Esophagus muscularis mucosa (tissue), 4 donors: Measurements from ENCODE around the gene TACR2. TPM values are rescaled to one million over a fixed set of nuclear protein-coding genes. Genes with fewer than 3 reads are reported as not detected.

Source experiments
- DNase-seq: peaks from one replicate; pipeline ENCODE4 v3.0.0-alpha.2; 2017; ENCODE audit errors: extremely low spot score
- H3K27ac ChIP-seq, 4 donors: fragments of 200-600 bp; sonication (generic); replicated peaks in 1 of 4; 1 replicate in 3 of 4; 2 replicates in 1 of 4; pipeline ENCODE4 v1.5.1; 2016 to 2019; ENCODE audit warnings: mild to moderate bottlenecking in 1 of 4
- H3K27me3 ChIP-seq, 4 donors: fragments of 200-600 bp; sonication (generic); one replicate each; pipeline versions ENCODE4 v1.5.1 to v1.6.0; 2016 to 2019
- H3K36me3 ChIP-seq, 4 donors: fragments of 200-600 bp; sonication (generic); one replicate each; pipeline ENCODE4 v1.5.1; 2016 to 2019
- H3K4me1 ChIP-seq, 4 donors: fragments of 200-600 bp; sonication (generic); one replicate each; pipeline ENCODE4 v1.5.1; 2016 to 2019
- H3K4me3 ChIP-seq, 4 donors: fragments of 200-600 bp; sonication (generic); 1 replicate in 2 of 4; 2 replicates in 2 of 4; pipeline ENCODE4 v1.5.1; 2016 to 2019; ENCODE audit warnings: mild to moderate bottlenecking in 4 of 4, moderate library complexity in 1 of 4
- H3K9me3 ChIP-seq, 4 donors: fragments of 200-600 bp; sonication (generic); 1 replicate in 3 of 4; 2 replicates in 1 of 4; pipeline ENCODE4 v1.5.1; 2016 to 2019
- EP300 ChIP-seq: sonication (generic); formaldehyde crosslinking; IDR thresholded peaks from one replicate; pipeline ENCODE4 v1.6.1; 2017; ENCODE audit warnings: antibody characterized with exemption
- POLR2A ChIP-seq: fragments of 450-650 bp; IDR thresholded peaks from one replicate; pipeline ENCODE4 v1.6.1; 2017; ENCODE audit warnings: antibody characterized with exemption, moderate library complexity, mild to moderate bottlenecking, low read depth
- POLR2AphosphoS5 ChIP-seq, 2 donors: sonication (generic); formaldehyde crosslinking; IDR thresholded peaks; one replicate each; pipeline ENCODE4 v1.6.1; 2017; ENCODE audit warnings: antibody characterized with exemption in 2 of 2
- WGBS: methylation state at CpG from one replicate; pipeline ENCODE4 v1.1.5; 2018; 5-methylcytosine and 5-hydroxymethylcytosine counted together
- intact Hi-C: fragments of 100-400 bp; cut with DNase I; formaldehyde crosslinking; loops from one replicate; pipeline ENCODE4 v1.15.1; 2023
- total RNA-seq, 4 donors: library from RNA; depleted of rRNA; stranded (reverse); fragments of >200 nt; gene quantifications; one replicate each; pipeline versions ENCODE4 v1.1.0 to v1.2.1, GENCODE V29; 2016
- TF ChIP-seq, protein P1 (sequence below), 3 experiments: fragments of 200-600 bp in 2 of 3; fragments of 450-650 bp in 1 of 3; sonication (generic) in 2 of 3; IDR thresholded peaks; one replicate each; pipeline ENCODE4 v1.5.1; 2017 to 2019; ENCODE audit warnings: antibody characterized with exemption in 3 of 3, mild to moderate bottlenecking in 2 of 3, moderate library complexity in 1 of 3

The TACR2 gene
- total RNA-seq, 4 donors from 2014 or later: 51.4 to 72.6 (median 68.1) TPM

DNA sequence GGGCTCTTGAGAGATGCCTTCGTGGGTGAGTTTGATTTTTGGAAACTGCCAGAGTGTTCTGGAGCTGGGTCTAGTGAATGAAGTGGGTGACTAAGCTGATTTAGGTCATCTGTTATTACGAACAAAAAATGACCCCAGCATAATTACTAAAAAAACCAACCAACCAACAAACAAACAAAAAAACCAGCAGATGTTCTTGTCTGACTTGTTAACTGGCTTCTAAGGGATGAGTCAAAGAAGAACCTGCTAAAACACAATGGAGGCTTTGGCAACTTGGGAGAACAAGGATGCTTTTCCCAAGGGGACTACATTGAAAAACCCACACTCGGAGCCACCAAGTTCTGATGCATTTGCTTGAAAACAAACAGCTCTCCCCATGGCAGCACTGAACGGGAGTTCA is 11.5 kb downstream of the TACR2 start:
- 64% methylated on average over 4 of the region's 4 CpGs for WGBS
- DNase-seq: no peak
- no peak overlapping the region for H3K4me3 ChIP-seq
- H3K27me3 ChIP-seq: no peaks in the 10 kb centered on the region
- peaks cover 21 to 53% (median 46%) of the 10 kb centered on the region in 4 donors for H3K36me3 ChIP-seq
- intact Hi-C loops: loop anchor here (10.0 kb wide), 1 partner anchor 230 kb away; the partner anchor contains the start of gene FAM241B
- TF ChIP-seq POLR2A (no peak), EP300 (no peak), POLR2AphosphoS5 (IDR thresholded peaks at IDR 0.05) (no peak)
- TF ChIP-seq, protein P1, sequence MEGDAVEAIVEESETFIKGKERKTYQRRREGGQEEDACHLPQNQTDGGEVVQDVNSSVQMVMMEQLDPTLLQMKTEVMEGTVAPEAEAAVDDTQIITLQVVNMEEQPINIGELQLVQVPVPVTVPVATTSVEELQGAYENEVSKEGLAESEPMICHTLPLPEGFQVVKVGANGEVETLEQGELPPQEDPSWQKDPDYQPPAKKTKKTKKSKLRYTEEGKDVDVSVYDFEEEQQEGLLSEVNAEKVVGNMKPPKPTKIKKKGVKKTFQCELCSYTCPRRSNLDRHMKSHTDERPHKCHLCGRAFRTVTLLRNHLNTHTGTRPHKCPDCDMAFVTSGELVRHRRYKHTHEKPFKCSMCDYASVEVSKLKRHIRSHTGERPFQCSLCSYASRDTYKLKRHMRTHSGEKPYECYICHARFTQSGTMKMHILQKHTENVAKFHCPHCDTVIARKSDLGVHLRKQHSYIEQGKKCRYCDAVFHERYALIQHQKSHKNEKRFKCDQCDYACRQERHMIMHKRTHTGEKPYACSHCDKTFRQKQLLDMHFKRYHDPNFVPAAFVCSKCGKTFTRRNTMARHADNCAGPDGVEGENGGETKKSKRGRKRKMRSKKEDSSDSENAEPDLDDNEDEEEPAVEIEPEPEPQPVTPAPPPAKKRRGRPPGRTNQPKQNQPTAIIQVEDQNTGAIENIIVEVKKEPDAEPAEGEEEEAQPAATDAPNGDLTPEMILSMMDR (IDR thresholded peaks at IDR 0.05): no peak
- H3K9me3 ChIP-seq: no peaks in the 10 kb centered on the region
- peaks cover 37 to 72% (median 66%) of the 10 kb centered on the region in 4 donors for H3K4me1 ChIP-seq
- peak overlapping the region; percentile 95 to 98 (median 97) for H3K27ac ChIP-seq

DNA sequence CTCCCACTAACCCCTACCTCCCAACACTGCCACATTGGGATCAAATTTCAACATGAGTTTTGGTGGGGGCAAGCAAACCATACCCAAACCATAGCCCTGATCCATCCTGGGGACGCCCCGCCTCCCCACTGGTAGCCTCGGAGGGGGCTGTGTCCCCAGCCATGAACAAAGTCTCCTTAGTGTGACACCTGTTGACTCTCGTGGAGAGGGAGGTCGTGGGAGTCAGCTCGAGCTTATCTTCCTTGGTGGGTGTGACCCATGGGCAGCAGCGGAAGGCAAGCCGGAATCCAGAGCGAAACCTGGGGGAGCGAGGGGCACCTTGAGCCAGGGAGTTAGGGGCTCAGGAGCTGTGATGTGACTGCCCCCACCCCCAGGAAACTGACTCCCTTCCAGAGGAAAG is 11.9 kb downstream of the TACR2 start:
- WGBS: 88% methylated on average over 10 of the region's 10 CpGs
- DNase-seq: no peak
- H3K9me3 ChIP-seq: no peaks in the 10 kb centered on the region
- H3K4me3 ChIP-seq: no peak overlapping the region
- peaks cover 21 to 58% (median 50%) of the 10 kb centered on the region in 4 donors for H3K36me3 ChIP-seq
- H3K27me3 ChIP-seq: no peaks in the 10 kb centered on the region
- TF ChIP-seq, protein P1 (IDR thresholded peaks at IDR 0.05): no peak
- peak overlapping the region; percentile 95 to 98 (median 97) for H3K27ac ChIP-seq
- intact Hi-C loops: loop anchor here (10.0 kb wide), 1 partner anchor 230 kb away; the partner anchor contains the start of gene FAM241B
- H3K4me1 ChIP-seq: peaks cover 37 to 72% (median 64%) of the 10 kb centered on the region in 4 donors

DNA sequence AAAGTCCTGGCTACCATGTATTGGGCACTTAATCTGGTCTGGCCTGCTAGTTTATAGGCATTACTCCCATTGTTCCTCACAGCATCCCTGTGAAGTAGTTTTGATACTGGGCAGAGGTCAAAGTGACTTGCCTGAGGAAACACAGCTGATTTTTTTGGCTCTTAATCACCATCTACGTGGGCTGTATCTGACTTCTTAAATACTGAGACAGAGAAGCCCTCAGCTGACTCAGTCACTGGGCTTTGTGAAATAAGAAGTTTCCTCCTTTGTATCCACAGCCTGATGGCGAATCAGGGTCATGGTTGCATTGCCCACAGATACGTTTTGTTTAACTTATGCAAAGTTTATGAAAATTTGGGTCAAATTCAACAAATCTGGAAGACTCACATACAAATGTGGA is 13.2 kb downstream of the TACR2 start:
- no peak for DNase-seq
- Histone ChIP-seq H3K27ac (peak overlapping the region in 3 of 4 donors; percentile 1 to 59 (median 19)), H3K27me3 (no peaks in the 10 kb centered on the region), H3K4me1 (peaks cover 32 to 69% (median 56%) of the 10 kb centered on the region in 4 donors), H3K9me3 (no peaks in the 10 kb centered on the region), H3K4me3 (no peak overlapping the region), H3K36me3 (peaks cover 31 to 70% (median 63%) of the 10 kb centered on the region in 4 donors)
- TF ChIP-seq, protein P1 (IDR thresholded peaks at IDR 0.05): no peak
- TF ChIP-seq POLR2AphosphoS5 (IDR thresholded peaks at IDR 0.05): peak in 1 of 2 donors; percentile 51
- no peak for TF ChIP-seq POLR2A
- WGBS: 59% methylated on average over 3 of the region's 3 CpGs
- intact Hi-C loops: loop anchor here (10.0 kb wide), 1 partner anchor 231 kb away; the partner anchor contains the start of gene FAM241B

DNA sequence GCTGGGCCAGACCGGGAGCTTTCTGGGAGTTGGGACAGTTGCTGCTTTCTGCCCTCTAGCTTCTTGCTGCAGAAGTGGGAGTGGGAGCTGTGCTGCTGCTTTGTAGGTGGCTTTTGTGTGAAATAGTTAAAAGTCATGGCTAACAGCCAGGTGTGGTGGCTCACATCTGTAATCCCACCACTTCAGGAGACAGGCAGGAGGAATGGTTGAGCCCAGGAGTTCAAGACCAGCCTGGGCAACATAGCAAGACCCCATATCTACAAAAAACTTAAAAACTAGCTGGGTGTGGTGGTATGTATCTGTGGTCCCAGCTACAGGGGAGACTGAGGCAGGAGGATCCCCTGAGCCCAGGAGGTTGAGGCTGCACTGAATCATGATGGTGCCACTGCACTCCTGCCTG is 13.7 kb downstream of the TACR2 start:
- Histone ChIP-seq H3K4me1 (peaks cover 28 to 69% (median 54%) of the 10 kb centered on the region in 4 donors), H3K4me3 (no peak overlapping the region), H3K9me3 (no peaks in the 10 kb centered on the region), H3K27me3 (no peaks in the 10 kb centered on the region), H3K27ac (peak overlapping the region in 3 of 4 donors; percentile 0 to 59 (median 20)), H3K36me3 (peaks cover 35 to 75% (median 66%) of the 10 kb centered on the region in 4 donors)
- 100% methylated on average over 1 of the region's 1 CpG for WGBS
- intact Hi-C loops: loop anchor here (10.0 kb wide), 1 partner anchor 232 kb away; the partner anchor contains the start of gene FAM241B
- TF ChIP-seq, protein P1 (IDR thresholded peaks at IDR 0.05): no peak
- TF ChIP-seq EP300 (no peak), POLR2AphosphoS5 (IDR thresholded peaks at IDR 0.05) (no peak), POLR2A (no peak)
- DNase-seq: no peak

DNA sequence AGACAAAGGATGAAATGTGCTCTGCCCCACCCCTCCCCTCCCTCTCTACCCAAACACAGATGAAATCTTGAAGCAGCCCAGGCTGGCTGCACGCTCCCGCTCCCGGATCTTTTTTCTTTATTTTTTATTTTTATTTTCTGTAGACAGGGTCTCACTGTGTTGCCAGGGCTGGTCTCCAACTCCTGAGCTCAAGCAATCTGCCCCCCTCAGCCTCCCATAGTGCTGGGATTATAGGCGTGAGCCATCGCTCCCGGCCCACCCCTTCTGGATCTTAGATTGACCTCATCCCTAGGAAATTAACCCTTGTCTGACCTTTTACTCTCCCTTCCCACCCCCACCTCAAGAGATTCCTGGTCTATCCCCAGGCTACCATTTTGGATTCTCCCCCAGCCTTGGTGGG is 14.3 kb downstream of the TACR2 start:
- 64% methylated on average over 6 of the region's 6 CpGs for WGBS
- intact Hi-C loops: loop anchor here (10.0 kb wide), 1 partner anchor 232 kb away; the partner anchor contains the start of gene FAM241B

More for the DNA sequence above, 14.3 kb downstream of the TACR2 start:
- no peaks in the 10 kb centered on the region for H3K27me3 ChIP-seq
- H3K4me3 ChIP-seq: no peak overlapping the region
- peaks cover 22 to 63% (median 47%) of the 10 kb centered on the region in 4 donors for H3K4me1 ChIP-seq
- peaks cover 35 to 78% (median 70%) of the 10 kb centered on the region in 4 donors for H3K36me3 ChIP-seq
- no peaks in the 10 kb centered on the region for H3K9me3 ChIP-seq
- no peak for DNase-seq
- TF ChIP-seq POLR2AphosphoS5 (IDR thresholded peaks at IDR 0.05) (no peak), POLR2A (no peak), EP300 (no peak)
- TF ChIP-seq, protein P1 (IDR thresholded peaks at IDR 0.05): no peak
- H3K27ac ChIP-seq: peak overlapping the region; percentile 0 to 59 (median 23)
